SW480 (cell line): ENCODE data around the gene MLX.
"Not testable (repeated sequence)": the region's sequence is repeated elsewhere in the genome, so short reads cannot be mapped to it uniquely, and the experiment has no call there.

Experiments used
- DNase-seq: peaks from one replicate; pipeline ENCODE4 v3.0.0-alpha.2; 2016; ENCODE audit warnings: low spot score

Gene MLX

GRCh38 chr17:42555122-42555622, 11.7 kb upstream of the MLX start:
- DNase-seq: no peak

DNA sequence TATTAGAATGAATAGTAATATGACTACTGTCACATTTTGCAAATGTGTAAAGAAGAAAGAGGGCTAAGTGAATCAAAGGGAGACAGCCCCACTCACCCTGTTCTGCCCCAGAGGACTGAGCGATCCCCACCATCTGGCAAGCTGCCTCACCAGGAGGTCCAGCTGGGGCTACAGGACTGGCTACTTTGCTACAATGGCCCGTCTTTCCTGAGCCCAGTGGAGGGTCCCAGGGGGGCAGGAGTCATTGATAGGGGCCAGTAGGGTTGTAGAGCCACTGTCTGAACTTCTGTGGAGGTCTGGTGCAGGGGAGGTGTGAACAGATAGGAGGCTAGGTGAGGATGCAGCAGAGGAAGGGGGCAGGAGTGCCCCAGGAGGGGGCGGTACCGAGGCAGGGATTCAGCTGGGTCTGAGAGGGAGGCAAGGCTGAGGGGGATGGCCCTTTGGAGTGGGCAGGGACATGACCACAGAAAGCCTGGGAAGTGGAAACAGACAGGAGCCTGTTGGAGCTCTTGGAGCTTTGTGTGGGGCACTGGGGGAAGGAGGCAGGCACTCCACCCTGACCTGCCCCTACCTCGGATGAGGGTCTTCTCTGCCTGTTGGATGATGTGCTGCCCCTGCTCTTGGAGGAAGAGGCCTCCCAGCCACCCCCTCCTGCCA, 10.8 kb upstream of the MLX start:
- DNase-seq: not testable (repeated sequence)

- DNase-seq: no peak
These were observed 7.8 kb upstream of the MLX start for GRCh38 chr17:42559075-42559474.

DNA sequence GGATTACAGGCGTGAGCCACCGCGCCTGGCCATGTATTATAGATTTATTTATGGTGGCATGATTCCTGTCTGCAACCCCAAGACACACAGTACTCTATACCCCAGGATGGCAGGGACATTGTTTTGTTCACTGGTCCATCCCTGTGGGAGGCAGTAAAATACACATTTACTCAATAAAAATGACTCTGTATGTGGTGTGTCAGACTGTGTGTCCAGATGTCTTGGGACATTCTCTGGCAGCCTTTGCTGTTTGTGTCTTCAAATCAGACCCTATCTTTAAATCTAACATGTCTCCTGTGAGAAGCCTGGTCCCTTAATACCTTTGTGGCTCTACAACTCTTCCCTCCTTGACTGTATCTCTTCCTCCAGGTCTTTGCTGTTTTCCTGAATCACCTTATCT, 6.7 kb upstream of the MLX start:
- DNase-seq: no peak

DNA sequence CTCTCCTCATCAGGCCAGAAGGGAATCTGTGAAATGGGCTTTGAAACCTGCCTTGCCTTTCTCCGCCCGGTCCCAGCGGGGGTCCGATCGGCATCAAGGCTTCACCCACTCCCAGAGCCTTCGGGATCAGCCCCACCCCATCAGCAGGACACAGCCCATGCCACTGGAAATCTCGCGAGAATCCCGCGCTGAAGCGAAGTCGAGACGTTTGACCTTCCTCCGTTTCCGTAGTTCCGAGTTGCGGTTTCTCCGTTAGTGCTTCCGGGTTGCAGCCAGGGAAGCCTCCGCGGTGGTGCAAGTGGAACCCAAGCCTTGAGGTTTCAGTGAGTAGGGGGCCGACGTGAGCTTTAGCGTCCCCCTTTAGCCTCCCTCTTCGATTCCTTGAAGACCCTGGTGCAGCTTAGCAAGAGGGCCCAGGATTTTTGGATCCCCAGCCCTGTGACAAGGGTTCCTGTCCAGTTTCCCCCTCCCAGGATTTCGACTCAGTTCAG, 5.0 kb upstream of the MLX start, which contains the start of gene COASY:
Gene COASY (plus strand): TSS at position 252 of the 491 bp plus-strand sequence. CDS start 475 bp downstream, outside the sequence.
- DNase-seq: peak; percentile 94

GRCh38 chr17:42562388-42563142, 4.3 kb upstream of the MLX start:
- peak; percentile 29 for DNase-seq

GRCh38 chr17:42563143-42563509, 3.8 kb upstream of the MLX start:
- DNase-seq: no peak

DNA sequence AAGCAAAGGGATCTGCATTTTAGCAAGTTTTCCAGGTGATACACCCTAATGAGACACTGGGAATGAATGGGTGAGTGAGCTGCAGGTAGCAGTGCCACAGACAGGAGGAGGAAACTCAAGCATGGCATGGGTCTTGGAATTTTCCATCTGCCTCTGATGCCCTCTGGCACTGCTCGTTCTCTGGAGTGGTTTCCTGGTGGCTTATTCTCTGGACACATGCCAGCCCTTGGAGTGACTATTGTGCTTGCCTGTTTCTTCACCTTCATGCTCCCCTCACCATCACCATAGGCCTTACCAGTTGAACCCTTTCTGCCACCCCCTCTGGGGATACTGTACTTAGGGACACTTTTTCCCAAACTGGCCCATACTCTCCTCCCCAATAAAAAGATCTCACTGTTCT, 3.4 kb upstream of the MLX start:
- DNase-seq: no peak

- no peak for DNase-seq
These were observed 3.0 kb upstream of the MLX start for GRCh38 chr17:42563950-42564349.

DNA sequence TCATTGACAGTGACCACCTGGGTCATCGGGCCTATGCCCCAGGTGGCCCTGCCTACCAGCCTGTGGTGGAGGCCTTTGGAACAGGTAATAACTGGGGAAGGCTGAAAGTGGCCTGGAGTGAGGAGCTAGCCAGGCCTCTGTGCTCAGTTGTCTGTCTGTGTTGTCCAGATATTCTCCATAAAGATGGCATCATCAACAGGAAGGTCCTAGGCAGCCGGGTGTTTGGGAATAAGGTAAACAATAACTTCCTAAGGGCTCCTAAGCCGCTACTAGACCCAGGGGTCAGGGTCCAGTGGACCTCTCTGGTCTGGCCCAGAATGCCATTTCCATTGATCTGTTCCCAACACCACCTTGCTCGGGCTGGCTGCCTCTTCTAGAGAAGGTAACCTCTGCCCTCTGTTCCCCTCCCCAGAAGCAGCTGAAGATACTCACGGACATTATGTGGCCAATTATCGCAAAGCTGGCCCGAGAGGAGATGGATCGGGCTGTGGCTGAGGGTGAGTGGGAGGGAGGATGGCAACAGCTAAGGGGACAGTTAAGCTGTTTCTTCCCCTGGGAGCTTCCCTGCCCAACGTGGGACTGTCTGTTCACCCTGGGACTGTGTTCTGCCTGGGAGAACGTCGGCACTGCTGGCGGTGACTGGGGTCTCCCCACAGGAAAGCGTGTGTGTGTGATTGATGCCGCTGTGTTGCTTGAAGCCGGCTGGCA, 1.9 kb upstream of the MLX start:
- no peak for DNase-seq

- DNase-seq: no peak
These were observed 1.2 kb upstream of the MLX start for GRCh38 chr17:42565523-42566214.

DNA sequence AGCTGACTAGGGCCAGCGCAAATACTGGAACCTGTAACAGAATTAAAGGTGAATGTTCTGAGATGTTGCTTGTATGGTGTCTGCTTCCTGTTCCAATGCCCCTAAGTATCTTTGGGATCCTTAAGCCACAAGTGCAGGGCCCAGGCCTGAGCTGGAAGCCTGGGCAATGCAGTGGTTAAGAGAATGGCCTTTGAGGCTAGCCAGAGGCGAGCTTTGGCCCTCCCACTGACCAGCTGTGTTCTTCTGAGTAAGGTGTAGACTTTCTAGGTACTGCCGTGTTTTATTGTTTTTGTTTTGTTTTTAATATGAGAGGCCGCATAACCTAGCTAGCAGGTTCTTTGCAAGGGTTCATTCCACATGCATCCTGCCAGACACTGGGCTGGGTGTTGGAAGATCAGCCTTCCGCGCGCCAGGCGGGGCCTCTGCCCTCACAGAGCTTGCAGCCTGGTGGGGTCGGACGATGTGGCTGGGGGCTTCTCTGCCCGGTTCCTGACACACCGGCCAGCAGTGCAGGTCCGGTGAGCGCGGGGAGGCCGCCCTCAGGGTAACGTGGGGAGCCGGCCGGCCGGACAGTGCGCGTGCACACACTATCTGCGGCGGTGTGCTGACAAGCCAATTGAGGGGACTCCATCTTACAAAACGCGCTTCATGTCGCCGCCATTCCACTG, 551 bp upstream of the MLX start:
- DNase-seq: no peak

- DNase-seq: no peak
These were observed 1.6 kb downstream of the MLX start for GRCh38 chr17:42568341-42569111.

GRCh38 chr17:42571435-42572225, 4.7 kb downstream of the MLX start:
- DNase-seq: no peak

DNA sequence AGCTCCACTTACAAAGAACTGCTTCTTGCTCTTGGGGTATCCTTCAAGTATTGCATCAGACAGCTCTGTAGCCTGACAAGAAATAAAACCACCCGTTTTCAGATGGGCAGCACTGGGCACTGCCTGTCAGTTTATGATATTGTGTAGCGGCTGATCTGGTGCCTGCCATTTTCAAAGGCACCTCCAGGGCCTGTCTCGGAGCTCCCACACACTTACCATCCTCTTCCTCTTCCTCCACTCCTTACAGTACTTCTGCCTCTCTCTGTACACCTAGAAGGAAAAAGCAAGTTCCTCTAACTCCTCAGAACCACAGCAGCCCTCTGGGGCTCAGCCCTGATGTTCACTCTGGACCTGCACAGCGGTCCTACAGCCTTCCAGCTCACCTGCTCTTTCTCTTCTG, 6.2 kb downstream of the MLX start:
- DNase-seq: no peak

DNA sequence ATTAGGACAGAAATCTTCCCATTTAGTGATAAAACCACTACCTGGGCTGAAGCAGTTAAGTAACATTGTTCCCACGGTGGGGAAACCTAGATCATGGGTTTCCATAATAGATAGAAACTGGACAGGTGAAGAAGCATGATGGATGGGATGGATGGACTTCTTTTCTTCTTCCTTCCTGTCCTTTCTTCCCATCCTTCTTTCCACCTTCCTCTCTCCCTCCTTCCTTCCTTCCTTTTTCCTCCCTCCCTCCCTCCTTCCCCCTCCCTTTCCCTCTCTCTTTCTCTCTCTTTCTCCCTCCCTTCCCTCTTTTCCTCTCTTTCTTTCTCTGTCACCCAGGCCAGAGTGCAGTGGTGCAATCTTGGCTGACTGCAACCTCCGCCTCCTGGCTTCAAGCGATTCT, 7.6 kb downstream of the MLX start:
- no peak for DNase-seq

DNA sequence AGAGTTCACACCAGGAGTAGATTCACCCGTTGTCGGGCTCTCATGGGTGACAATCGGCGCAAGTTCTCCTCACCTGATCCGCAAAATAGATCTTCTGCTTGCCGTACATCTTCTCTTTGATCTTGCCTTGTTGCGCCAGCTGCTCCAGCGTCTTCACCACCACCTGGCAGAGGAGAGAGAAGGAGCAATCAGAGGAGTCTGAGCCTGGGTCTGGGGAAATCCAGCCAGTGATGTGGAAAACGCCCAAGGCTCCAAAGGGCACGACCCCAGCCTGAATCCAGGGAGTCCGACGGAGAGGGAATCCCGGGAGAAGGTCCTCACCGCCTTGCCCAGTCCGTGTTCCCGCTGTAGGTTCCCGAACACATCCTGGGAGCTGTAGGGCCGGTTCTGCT, 10.2 kb downstream of the MLX start:
- no peak for DNase-seq

- peak; percentile 94 for DNase-seq
These were observed 10.8 kb downstream of the MLX start, which contains the start of gene PSMC3IP for GRCh38 chr17:42577532-42578281. PSMC3IP (minus strand) TSS chr17:42577729; CDS start chr17:42577686, 43 bp downstream.

DNA sequence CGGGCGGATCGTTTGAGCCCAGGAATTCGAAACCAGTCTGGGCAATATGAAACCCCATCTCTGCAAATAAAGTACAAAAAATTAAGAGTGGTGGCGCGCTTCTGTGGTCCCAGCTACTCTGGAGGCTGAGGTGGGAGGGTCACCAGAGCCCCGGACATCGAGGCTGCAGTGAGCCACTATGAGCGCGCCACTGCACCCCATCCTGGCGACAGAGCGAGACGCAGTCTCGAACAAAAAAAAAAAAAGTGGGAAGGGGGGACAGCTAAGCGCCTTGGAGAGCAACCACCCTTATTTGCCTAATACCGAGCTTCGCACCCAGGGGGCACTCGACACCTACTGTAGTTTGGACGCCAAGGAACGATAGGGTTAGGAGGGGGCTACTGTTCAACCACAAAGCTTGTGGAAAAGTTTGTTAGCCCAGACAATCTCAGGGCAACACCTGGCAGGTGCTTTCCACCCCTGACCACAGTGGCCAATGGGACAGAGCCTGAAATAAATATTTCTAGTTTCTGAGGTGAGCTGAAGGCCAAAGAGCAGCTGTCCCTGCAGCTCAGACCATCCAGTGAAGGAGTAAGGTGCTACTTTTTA, 11.5 kb downstream of the MLX start:
- peak; percentile 78 for DNase-seq
